GM21576 (cell line): ENCODE results near the gene EEPD1.
"Not testable (repeated sequence)": the region's sequence is repeated elsewhere in the genome, so short reads cannot be mapped to it uniquely, and the experiment has no call there.

Experiments used
- ATAC-seq: cut with Tn5 transposase; IDR thresholded peaks from one replicate; pipeline ENCODE4 v1.9.1; 2021; ENCODE audit warnings: mild to moderate bottlenecking, moderate library complexity; ENCODE audit not compliant: unreplicated experiment

The EEPD1 gene

DNA sequence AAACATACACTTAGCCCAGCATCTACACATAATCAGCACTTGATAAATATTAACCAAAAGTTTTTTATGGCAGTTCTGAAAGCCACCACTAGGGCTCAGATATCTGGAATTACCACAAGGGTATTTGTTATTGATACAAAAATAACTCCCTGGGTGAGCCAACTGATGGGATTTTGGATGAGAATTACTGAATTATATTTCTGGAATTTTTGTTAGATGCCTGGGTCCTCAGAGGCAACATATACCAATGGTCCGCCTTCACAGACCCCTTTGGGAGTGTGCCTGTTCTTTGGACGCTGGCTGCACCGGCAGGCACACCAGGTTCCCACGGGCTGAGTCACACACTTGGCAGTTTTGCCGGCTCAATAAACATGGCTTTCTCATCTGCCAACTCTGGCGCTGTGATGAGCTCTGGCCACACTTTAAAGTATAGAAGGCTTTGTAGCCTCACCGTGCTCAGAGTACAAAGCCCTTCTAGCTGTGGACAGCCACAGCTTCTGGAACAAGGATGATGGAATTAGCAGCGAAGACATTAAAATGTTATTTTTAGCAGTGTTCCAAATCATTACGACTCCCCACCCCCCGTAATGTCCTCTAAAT is 24.5 kb upstream of the EEPD1 start:
- ATAC-seq = no peak

DNA sequence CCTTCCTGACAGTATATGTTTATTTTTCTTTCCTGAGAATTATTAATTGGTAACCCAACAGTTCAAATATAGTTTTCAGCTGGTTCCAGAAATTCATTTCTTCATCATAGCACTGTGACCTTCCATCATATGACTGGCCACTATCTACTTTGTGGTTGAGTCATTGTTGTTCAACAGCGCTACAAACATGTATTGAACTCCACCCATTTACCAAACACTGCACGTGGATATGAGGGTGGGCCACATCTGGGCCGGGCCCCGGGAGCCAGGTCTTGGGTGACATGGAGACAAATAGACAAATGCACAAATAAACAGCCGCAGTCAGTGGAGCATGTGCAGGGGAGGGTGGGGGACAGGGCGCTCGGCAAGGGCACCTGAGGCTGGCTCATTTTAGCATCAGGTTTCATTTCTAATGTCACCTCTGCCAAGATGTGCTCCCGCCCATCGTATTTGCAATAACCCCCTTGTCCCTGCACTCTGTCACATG is 24.0 kb upstream of the EEPD1 start:
- ATAC-seq = no peak

DNA sequence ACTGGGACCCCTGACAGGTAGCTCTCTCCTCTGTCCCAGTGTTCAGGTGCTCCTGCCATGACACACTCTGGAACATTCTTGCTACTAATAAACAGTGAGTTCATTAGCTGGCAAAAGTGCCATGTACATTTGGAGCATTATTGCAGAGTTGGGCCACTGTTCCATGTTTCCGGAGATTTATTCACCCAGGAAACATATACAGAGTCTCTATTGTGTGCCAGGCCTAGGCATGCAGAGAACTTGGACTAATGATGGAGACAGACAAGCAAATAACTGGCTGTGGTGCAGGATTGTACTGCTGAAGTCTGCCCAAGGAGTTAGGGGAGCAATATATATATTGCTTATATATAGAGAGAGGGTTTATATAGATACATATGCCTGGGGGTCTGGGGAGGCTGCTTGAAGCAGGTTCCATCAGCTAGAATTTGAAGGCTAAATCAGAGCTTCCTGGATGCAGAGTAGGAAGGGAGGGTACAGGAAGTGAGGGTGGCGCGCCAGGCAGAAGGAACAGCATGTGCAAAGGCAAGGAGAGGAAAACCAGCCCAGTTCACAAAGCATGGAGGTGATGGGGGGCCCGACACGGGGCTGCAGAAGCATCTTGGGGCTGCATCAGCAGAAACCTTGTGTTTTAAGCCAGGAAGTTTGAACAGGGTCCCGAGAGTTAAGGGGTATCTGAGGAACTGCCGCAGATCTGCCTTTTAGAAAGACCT is 22.7 kb upstream of the EEPD1 start:
- no peak for ATAC-seq

GRCh38 chr7:36131026-36131425 is 22.0 kb upstream of the EEPD1 start:
- no peak for ATAC-seq

DNA sequence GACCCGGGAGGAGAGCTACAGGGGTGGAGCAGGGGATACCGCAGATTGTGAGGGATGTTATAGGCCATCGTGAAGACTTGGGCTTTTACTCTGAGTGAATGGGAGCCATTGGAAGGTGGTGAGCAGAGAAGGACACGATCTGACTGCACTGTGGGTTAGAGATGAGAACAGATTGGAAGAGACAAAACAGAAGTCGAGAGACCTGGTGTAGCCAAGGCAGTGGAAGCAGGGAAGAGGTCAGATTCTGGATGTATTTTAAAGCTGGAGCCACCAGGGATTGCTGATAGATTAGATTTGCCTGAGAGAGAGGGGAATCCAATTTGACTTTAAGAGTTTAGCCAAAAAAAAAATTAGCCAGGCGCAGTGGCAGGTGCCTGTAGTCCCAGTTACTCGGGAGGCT is 21.6 kb upstream of the EEPD1 start:
- ATAC-seq = no peak

DNA sequence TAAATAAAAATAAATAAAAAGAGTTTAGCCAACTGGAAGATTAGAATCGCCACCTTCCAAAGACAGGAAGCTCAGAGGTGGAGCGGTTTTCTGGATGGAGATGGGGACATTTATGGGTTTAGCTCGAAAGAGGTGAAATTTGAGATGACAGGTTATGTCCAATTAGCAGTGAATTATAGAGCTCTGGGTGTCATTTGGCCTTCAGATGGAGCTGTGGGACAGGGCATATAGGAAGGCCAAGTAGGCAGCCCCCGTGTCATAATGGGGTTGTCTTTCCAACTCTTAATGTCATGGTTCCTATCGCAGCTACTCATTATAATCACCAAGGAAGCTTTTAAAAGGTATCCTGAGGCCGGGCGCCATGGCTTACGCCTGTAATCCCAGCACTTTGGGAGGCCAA is 21.0 kb upstream of the EEPD1 start:
- no peak for ATAC-seq

- no peak for ATAC-seq
Measured at GRCh38 chr7:36135700-36136099, 17.4 kb upstream of the EEPD1 start.

- no peak for ATAC-seq
Measured at GRCh38 chr7:36137258-36137657, 15.8 kb upstream of the EEPD1 start.

GRCh38 chr7:36137754-36138153 is 15.3 kb upstream of the EEPD1 start:
- ATAC-seq = no peak

- no peak for ATAC-seq
Measured at GRCh38 chr7:36138209-36138608, 14.8 kb upstream of the EEPD1 start.

- no peak for ATAC-seq
Measured at GRCh38 chr7:36141351-36141750, 11.7 kb upstream of the EEPD1 start.

GRCh38 chr7:36141850-36142249 is 11.2 kb upstream of the EEPD1 start:
- no peak for ATAC-seq

- ATAC-seq = no peak
Measured at GRCh38 chr7:36144189-36144588, 8.9 kb upstream of the EEPD1 start.

DNA sequence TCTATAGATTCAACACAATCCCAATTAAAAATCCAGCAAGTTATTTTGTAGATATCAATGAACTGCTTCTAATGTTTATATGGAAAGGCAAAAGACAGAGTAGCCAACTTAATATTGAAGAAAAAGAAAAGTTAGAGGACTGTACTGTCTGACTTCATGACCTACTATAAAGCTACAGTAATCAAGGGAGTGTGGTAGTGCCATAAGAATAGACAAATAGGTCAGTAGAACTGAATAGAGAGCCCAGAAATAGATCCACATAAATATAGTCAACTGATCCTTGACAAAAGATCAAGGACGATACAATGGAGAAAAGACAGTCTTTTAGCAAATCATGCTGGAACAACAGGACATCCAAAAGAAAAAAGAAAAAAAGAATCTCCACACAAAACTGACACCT is 7.4 kb upstream of the EEPD1 start:
- ATAC-seq = no peak

- no peak for ATAC-seq
Measured at GRCh38 chr7:36147361-36147760, 5.7 kb upstream of the EEPD1 start.

- ATAC-seq = no peak
Measured at GRCh38 chr7:36148422-36149065, 4.5 kb upstream of the EEPD1 start.

DNA sequence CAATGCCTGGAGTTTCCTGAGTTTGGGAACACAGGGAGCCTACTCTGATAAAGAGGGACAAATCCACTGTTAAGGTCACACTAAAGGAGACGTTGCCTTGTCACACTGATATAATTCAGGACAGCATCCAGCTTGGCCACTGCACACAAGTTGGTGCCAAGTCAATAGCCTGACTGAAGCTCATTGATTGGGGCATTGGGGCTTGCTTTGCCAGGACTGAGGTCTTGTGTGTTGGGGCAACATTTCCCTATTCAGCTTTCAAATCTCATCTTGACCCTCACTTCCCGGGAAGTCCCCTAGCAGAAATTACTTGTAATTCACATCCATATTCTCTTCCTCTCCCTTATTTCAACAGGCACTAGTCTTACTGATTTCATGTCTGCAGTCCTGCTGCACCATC is 3.8 kb upstream of the EEPD1 start:
- ATAC-seq = not testable (repeated sequence)

- no peak for ATAC-seq
Measured at GRCh38 chr7:36149694-36150452, 3.2 kb upstream of the EEPD1 start.

- ATAC-seq = no peak
Measured at GRCh38 chr7:36151921-36152755, 916 bp upstream of the EEPD1 start.

GRCh38 chr7:36153571-36154097 is 580 bp downstream of the EEPD1 start:
- ATAC-seq = no peak
